Activated T-helper 1 cell treated with Interleukin-2 at 50 U/mL for 16 hours (primary cell): ENCODE data around the gene DDI1.

Experiments
- DNase-seq: peaks from one replicate; pipeline ENCODE4 v3.0.0-alpha.2; 2020; ENCODE audit warnings: low read depth

Gene DDI1

GRCh38 chr11:104078245-104078644 is 41.8 kb downstream of the DDI1 start:
- DNase-seq = no peak

GRCh38 chr11:104078995-104079394 is 42.6 kb downstream of the DDI1 start:
- no peak for DNase-seq

- DNase-seq = no peak
Observed at GRCh38 chr11:104086621-104087020, 50.2 kb downstream of the DDI1 start.
